HG02610 (cell line): ENCODE measurements around the gene MLPH.

Experiments used
- ATAC-seq: cut with Tn5 transposase; IDR thresholded peaks from one replicate; pipeline ENCODE4 v1.9.1; 2021; ENCODE audit warnings: mild to moderate bottlenecking, moderate library complexity; ENCODE audit not compliant: unreplicated experiment

MLPH gene

DNA sequence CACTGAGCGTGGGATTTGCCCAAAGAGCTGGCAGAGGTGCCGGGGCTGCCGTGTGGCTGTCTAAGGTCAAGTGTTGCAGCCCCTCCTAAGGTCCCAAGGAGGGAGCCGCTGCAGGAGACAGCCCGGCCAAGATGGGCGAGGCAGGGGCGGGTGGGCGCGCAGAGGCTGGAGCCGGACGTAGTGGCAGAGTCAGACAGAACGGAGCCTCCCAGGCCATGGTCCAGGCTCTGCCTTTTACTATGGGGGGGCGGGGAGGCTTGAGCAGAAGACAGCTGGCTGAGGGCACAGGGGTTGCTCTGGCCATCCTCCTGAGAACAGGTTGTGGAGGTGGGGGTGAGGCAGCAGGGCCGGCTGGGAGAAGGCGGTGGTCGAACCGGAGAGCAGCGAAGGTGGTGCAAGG is 51.9 kb downstream of the MLPH start:
- no peak for ATAC-seq

GRCh38 chr2:237539681-237540080 is 52.6 kb downstream of the MLPH start:
- ATAC-seq = no peak

DNA sequence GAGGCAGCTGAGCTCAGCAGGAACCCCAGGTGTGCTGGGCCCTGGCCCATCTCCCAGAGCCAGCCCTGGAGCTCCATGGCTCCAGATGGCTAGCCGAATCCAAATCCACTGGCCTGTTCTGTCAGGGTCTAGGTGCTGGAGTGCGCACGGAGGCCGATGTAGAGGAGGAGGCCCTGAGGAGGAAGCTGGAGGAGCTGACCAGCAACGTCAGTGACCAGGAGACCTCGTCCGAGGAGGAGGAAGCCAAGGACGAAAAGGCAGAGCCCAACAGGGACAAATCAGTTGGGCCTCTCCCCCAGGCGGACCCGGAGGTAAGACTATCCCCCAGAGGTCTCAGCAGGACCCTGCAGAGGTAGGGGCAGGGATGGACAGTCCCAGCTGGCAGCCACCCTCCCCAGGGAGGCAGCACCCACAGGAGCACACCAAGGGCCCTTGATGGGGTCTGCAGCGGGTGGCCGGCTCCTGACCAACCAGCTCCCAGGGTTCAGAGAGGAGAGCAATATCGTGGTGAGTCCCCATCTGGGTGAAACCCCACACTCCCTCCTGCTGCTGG is 53.2 kb downstream of the MLPH start:
- ATAC-seq = no peak

DNA sequence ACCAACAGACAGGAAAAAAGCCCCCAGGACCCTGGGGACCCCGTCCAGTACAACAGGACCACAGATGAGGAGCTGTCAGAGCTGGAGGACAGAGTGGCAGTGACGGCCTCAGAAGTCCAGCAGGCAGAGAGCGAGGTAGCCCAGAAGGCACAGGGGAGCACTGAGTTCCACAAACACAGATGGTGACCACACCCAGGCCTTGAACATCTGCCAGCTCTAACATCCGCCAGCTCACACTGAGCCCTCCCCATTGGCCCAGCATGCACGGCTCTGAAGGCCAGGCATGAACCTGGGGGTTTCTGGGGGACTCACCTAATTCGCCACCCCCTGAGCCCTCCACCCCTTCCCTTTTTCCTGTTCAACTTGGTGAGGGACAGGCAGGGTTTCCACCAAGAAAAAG is 53.8 kb downstream of the MLPH start:
- no peak for ATAC-seq

- no peak for ATAC-seq
Observed at GRCh38 chr2:237541243-237541642, 54.2 kb downstream of the MLPH start.

- ATAC-seq = no peak
Observed at GRCh38 chr2:237542001-237542704, 55.1 kb downstream of the MLPH start.

GRCh38 chr2:237546040-237546875 is 59.2 kb downstream of the MLPH start:
- ATAC-seq = no peak

DNA sequence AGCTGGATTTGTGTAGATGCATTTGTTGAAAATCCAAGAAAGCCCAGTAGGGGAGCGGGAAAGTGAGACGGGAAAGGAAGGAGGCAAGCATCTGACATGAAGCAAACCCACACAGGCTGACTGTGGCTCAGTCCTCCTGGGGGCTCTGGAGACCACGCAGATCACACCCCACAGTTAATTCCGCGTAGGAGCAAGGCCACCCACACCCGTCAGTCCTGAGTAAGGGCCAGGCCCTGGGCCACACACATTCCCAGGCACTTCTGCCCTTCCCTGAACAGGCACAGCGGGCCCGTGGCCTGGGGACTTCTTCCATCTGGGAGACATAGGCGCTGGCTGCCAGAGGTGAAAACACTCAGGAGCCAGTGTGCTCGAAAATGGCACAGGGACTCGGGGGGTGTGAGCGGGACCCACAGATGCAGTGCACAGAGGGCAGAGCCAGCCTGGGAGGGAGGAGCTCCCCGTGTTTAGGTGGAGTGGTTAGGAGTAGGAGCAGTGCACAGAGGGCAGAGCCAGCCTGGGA is 59.9 kb downstream of the MLPH start:
- no peak for ATAC-seq

DNA sequence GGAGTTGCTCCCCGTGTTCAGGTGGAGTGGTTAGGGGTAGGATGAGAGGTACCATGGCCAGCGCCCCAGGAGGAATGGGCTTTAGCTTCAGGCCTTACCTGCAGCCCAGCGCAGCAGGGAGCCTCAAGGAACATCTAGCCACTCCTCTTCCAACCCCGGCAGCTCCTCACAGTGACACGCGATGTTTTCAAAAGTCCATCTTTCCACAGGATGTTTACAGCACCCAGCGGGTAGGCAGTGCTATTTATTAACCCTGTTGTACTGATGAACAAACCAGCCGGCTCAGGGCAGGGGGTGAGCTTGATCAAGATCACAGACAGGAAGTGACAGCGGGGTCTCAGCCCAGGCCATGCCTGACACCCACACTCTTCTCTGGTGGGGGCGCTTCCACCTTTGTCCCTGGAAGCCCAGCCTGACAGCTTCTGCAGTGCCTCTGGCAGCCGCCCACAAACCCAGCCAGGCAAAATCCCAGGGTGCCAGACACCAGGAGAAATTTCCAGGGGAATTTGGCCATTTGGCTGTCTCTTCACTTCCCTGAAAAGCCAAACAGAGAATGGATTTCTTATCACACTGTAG is 60.9 kb downstream of the MLPH start:
- ATAC-seq = no peak

DNA sequence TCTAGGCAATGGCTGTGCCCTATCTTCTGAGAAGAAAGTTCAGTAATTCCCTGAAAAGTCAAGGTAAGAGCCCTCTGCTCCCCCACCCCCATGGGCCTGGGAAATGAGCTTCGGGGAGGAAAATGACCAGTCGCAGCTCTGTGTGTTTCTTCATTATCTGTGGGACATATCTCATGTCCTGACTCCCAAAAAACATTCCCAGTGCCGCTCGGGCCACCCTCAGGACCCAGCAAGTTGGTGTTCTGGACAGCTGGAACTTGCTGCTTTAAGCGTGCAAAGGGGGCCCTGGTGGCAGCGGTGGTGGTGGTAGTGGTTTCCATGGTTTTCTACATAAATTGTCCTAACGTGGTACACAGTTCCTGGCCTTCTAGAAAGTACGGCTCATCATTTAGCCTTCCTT is 62.2 kb downstream of the MLPH start:
- ATAC-seq = no peak

DNA sequence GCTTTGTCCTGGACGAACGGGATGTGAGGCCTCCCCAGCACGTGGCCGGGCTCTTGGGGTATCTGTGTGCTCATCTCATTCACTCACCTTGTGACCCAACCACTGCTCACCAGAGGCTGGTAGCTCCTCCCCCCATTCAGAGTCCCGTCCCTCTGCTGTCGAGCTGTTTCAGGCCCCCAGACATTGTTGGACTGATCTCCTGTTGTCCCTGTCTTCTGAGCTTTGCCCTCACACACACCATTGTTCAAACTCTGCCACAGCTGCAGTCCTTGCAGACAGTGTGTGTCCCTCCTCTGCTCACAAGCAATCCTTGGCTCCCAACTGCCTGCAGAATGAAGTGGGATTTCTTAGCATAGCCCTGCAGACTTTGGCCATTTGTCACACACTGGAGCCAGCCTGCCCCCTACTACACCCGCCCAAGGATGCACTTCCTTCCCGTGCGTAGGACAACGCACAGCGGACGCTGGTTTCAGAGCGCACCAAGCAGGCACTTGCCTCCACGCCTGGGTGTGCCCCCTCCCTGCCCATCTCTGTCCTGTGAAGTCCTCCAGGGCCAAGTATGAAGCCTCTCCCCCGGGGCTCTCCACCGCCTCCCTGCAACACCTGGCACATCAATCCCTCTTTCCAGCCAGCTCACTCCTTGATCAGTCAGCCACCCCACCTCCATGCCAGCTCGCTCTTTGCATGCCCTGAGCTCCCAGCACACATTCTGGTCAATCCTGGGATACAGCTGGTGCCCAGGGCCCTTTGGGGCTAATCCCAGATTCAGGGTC is 62.8 kb downstream of the MLPH start:
- ATAC-seq = no peak

- no peak for ATAC-seq
Observed at GRCh38 chr2:237551071-237551574, 64.1 kb downstream of the MLPH start.

GRCh38 chr2:237552908-237553307 is 65.9 kb downstream of the MLPH start:
- ATAC-seq = no peak

- no peak for ATAC-seq
Observed at GRCh38 chr2:237553948-237554347, 66.9 kb downstream of the MLPH start.

DNA sequence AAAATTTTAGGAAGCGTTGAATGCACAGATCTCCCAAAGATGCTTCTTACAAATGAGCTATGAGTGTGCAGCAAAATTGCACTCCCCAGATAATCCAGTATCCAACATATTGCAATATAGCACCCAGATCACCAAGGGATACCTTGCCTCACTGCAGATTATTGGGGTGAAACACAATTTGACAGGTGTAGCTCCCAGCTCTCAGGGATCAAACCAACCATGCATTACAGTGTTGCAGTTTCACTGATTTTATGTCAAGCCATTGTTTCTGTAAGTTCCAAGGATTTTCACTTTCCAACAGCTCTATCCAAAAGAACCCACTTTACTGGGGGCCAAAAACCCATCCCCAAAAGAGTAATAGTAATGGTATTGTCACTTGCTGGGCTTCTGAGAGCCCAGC is 68.5 kb downstream of the MLPH start:
- no peak for ATAC-seq

DNA sequence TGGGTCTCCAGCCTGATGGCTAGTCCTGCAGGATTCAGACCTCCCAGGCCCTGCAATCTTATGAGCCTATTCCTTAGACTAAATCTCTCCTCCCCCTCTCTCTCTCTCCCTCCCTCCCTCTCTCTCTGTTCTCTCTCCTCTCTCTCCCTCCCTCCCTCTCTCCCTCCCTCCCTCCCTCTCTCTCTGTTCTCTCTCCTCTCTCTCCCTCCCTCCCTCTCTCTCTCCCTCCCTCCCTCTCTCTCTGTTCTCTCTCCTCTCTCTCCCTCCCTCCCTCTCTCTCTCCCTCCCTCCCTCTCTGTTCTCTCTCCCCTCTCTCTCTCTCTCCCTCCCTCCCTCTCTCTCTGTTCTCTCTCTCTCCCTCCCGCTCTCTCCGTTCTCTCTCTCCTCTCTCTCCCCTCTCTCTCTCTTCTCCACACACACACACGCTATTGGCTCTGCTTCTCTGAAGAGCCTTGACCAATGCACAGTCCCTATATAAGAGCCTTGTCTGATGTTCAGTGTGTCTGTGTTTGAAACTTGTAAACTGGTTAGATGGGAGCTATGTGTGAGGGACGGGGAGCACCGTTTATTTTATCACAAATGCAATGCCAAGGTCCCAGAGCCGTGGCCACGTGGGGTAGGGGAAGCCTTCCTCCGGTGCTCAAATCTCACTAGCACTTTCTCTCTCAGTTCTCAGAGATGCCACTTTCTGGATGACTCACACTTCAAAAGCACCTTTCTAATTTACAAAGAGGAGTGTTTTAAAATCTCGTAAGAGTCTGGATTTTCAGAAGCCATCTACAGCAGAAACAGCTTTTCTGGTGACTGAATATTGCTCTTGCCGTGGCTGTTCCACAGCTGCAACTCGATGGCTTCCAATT is 70.0 kb downstream of the MLPH start:
- ATAC-seq = peak; percentile 87

DNA sequence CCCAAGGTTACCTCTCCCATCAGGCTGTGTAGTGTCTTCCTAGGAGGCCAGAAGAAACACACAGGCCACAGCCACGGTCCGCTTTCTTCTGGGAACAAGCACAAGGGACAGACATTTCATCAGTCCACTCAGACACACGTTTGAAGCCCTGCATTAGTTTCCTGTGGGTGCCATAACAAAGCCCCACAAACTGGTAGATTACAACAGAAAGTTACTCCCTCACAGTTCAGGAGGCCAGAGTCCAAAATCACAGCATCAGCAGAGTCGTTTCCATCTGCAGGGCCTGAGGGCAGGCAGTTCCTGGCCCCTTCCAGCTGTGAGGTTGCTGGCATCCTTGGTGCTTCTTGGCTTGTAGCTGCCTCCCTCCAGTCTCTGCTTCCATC is 70.6 kb downstream of the MLPH start:
- ATAC-seq = no peak

DNA sequence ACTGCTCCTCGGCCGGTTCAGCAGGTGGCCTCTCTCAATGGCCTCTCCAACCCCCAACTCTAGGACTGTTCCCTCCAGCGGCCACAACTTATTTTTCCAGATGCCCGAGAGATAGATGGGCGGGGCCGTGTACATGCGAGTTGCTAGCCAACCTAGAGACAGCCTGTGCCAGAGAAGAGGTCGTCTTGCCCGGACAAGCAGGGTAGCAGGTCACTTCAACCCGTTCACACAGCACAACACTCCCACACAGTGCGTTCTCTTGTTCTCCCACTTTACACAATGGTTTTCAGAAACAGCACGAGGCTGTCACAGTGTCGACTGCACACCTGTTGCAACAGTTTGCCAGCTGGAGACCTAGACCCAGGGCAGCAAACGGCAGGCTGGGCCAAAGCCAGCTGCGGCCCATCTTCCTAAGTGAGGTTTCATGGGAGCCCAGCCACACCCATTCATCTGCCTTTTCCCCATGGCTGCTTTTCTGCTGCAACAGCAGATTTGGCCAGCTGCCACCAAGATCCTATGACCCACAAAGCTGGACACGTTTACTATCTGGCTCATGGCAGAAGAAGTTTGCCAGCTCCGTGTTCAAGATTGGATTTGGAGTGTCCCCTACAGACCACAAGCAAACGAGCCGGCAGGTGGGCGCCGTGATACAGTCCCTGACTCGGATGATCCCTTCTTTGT is 72.0 kb downstream of the MLPH start:
- no peak for ATAC-seq

DNA sequence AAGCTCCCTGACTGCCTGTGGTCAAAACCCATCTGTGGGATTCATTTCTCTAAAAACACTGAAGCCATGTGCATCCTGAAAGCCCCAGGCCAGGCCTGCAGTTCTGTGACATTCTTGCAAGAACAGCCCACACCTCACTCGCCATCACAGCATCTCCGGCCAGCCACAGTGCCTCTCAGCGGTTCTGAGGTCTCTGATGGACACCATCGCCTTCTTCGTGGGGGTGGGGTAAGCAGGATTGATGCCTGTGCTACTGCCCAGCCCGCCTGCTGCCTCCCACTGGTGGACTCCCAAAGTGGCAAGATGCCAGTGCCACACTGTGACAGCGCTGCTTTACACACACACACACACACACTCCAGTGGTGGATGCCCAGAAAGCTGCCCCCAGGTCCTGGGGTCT is 74.2 kb downstream of the MLPH start:
- ATAC-seq = no peak
